IMR-90 (cell line): Measurements from ENCODE around the gene PTPRCAP. TPM values are rescaled to one million over a fixed set of nuclear protein-coding genes. Genes with fewer than 3 reads are reported as not detected.

Experiments
- ATAC-seq: fragments of 200-7000 bp; cut with Tn5 transposase; 2 replicates; pipeline ENCODE4 v1.9.1; 2020; ENCODE audit warnings: low read depth, mild to moderate bottlenecking, moderate library complexity
- BruUV-seq: library from RNA; stranded (reverse); fragments of 400-500 nt; replicated peaks from 2 replicates; lab custom pipeline; 2021; lab: Mats Ljungman, UMichigan
- CTCF ChIA-PET: fragments of 300-600 bp; formaldehyde crosslinking; extraction: SDS; loops from one replicate; lab custom pipeline; 2021; ENCODE audit warnings: antibody characterized with exemption; lab: Yijun Ruan, JAX
- POLR2A ChIA-PET: fragments of 300-600 bp; sonication (Branson Sonifier 250); formaldehyde crosslinking; loops from one replicate; lab custom pipeline; 2022; ENCODE audit warnings: antibody characterized with exemption; ENCODE audit not compliant: unreplicated experiment; lab: Charles Lee
- DNase-seq: peaks from one replicate; pipeline ENCODE4 v3.0.0; 2013
- H2AFZ ChIP-seq: replicated peaks from 2 replicates; pipeline ENCODE3; 2013; ENCODE audit warnings: low read length, mild to moderate bottlenecking; ENCODE audit not compliant: poor library complexity
- H2AK5ac ChIP-seq: 2 replicates; pipeline ENCODE4 v1.6.1; 2013; ENCODE audit warnings: low read depth, low read length, inconsistent platforms
- H2AK9ac ChIP-seq: replicated peaks from 2 replicates; pipeline ENCODE3; 2013; ENCODE audit warnings: mild to moderate bottlenecking, low read depth, low read length, moderate library complexity; ENCODE audit not compliant: poor library complexity
- H2BK120ac ChIP-seq: 2 replicates; pipeline ENCODE4 v1.6.1; 2013; ENCODE audit warnings: low read depth, low read length, inconsistent platforms
- H2BK15ac ChIP-seq: 3 replicates; pipeline ENCODE4 v1.6.1; 2013; ENCODE audit warnings: low read depth, low read length, inconsistent platforms
- H2BK20ac ChIP-seq: 2 replicates; pipeline ENCODE4 v1.6.1; 2013; ENCODE audit warnings: low read depth, mild to moderate bottlenecking, inconsistent platforms, low read length, moderate library complexity
- H2BK5ac ChIP-seq: 2 replicates; pipeline ENCODE4 v1.6.1; 2013; ENCODE audit warnings: mild to moderate bottlenecking, low read depth, low read length, inconsistent platforms; ENCODE audit not compliant: poor library complexity, severe bottlenecking
- H3K14ac ChIP-seq: replicated peaks from 2 replicates; pipeline ENCODE4 v1.6.1; 2013; ENCODE audit warnings: low read depth, low read length, inconsistent platforms
- H3K18ac ChIP-seq: 2 replicates; pipeline ENCODE4 v1.6.1; 2013; ENCODE audit warnings: low read depth, low read length, control low read depth
- H3K23ac ChIP-seq: 2 replicates; pipeline ENCODE4 v1.6.1; 2013; ENCODE audit warnings: low read depth, low read length, inconsistent platforms
- H3K27ac ChIP-seq: 2 replicates; pipeline ENCODE4 v1.5.1; 2013; ENCODE audit warnings: mild to moderate bottlenecking, control low read depth, low read length; ENCODE audit not compliant: insufficient read depth
- H3K27me3 ChIP-seq: 2 replicates; pipeline ENCODE4 v1.6.1; 2013; ENCODE audit warnings: low read length; ENCODE audit not compliant: control insufficient read depth, insufficient read depth
- H3K36me3 ChIP-seq: 2 replicates; pipeline ENCODE4 v1.6.1; 2013; ENCODE audit warnings: low read length, mixed read lengths; ENCODE audit not compliant: control insufficient read depth, insufficient read depth
- H3K4ac ChIP-seq: 2 replicates; pipeline ENCODE4 v1.6.1; 2013; ENCODE audit warnings: low read depth, low read length, inconsistent platforms
- H3K4me1 ChIP-seq: 2 replicates; pipeline ENCODE4 v1.6.1; 2013; ENCODE audit warnings: low read length, mixed read lengths; ENCODE audit not compliant: control insufficient read depth, insufficient read depth
- H3K4me2 ChIP-seq: 2 replicates; pipeline ENCODE4 v1.6.1; 2013; ENCODE audit warnings: low read depth, mild to moderate bottlenecking, control low read depth, low read length, moderate library complexity
- H3K4me3 ChIP-seq: 2 replicates; pipeline ENCODE4 v1.5.1; 2013; ENCODE audit warnings: low read depth, mild to moderate bottlenecking, control low read depth, low read length, moderate library complexity; ENCODE audit not compliant: insufficient read depth
- H3K56ac ChIP-seq: 2 replicates; pipeline ENCODE4 v1.6.1; 2013; ENCODE audit warnings: low read length, inconsistent platforms; ENCODE audit not compliant: insufficient read depth; ENCODE audit errors: extremely low read depth
- H3K79me1 ChIP-seq, 2 experiments: 2 replicates each; pipeline ENCODE4 v1.6.1; 2013; ENCODE audit warnings: low read length in 2 of 2, inconsistent platforms in 1 of 2, low read depth in 1 of 2
- H3K9ac ChIP-seq: 2 replicates; pipeline ENCODE4 v1.6.1; 2013; ENCODE audit warnings: low read depth, low read length, control low read depth
- H3K9me1 ChIP-seq: 2 replicates; pipeline ENCODE4 v1.6.1; 2013; ENCODE audit warnings: low read length, inconsistent platforms; ENCODE audit not compliant: insufficient read depth
- H3K9me3 ChIP-seq: 2 replicates; pipeline ENCODE4 v1.6.1; 2013; ENCODE audit warnings: low read length; ENCODE audit not compliant: control insufficient read depth, insufficient read depth
- H4K20me1 ChIP-seq: 2 replicates; pipeline ENCODE4 v1.6.1; 2013; ENCODE audit warnings: low read length, inconsistent platforms; ENCODE audit not compliant: insufficient read depth
- H4K5ac ChIP-seq: 2 replicates; pipeline ENCODE4 v1.6.1; 2013; ENCODE audit warnings: mild to moderate bottlenecking, low read depth, low read length, control low read depth
- H4K8ac ChIP-seq, 2 experiments: 2 replicates each; pipeline ENCODE4 v1.6.1; 2013; ENCODE audit warnings: low read depth in 2 of 2, low read length in 2 of 2, control low read depth in 1 of 2, inconsistent platforms in 1 of 2
- H4K91ac ChIP-seq: 2 replicates; pipeline ENCODE4 v1.6.1; 2013; ENCODE audit warnings: low read depth, low read length, inconsistent platforms; ENCODE audit not compliant: insufficient read depth
- CEBPB ChIP-seq: IDR thresholded peaks from 2 replicates; pipeline ENCODE4 v1.6.1; 2012; ENCODE audit warnings: low read depth, low read length, improper control_type of control experiment
- MAFK ChIP-seq: IDR thresholded peaks from 2 replicates; pipeline ENCODE4 v1.6.1; 2012; ENCODE audit warnings: low read depth, low read length, improper control_type of control experiment
- RAD21 ChIP-seq: IDR thresholded peaks from 2 replicates; pipeline ENCODE4 v1.6.1; 2012; ENCODE audit warnings: low read length, improper control_type of control experiment
- RFX5 ChIP-seq: IDR thresholded peaks from 2 replicates; pipeline ENCODE4 v1.8.0; 2012; ENCODE audit warnings: low read depth, mild to moderate bottlenecking, low read length, moderate library complexity
- WGBS, 2 experiments: methylation state at CpG; one replicate each; pipeline versions ENCODE4 v1.1.5 to v1.1.7; 2013; ENCODE audit warnings: missing lambda C conversion rate in 2 of 2; ENCODE audit not compliant: insufficient read length in 1 of 2; ENCODE audit errors: extremely low coverage in 2 of 2; 5-methylcytosine and 5-hydroxymethylcytosine counted together
- dilution Hi-C: fragments of 300-500 bp; cut with HindIII; formaldehyde crosslinking; loops from one replicate; pipeline ENCODE4 v1.14.3; 2018; ENCODE audit warnings: low sequenced_read_pairs; ENCODE audit not compliant: unreplicated experiment
- in situ Hi-C: fragments of 300-500 bp; cut with MboI; formaldehyde crosslinking; loops from 3 replicates; pipeline ENCODE4 v1.14.3; 2019; ENCODE audit warnings: low sequenced_read_pairs, inconsistent platforms, mixed read lengths
- intact Hi-C: fragments of 100-400 bp; cut with micrococcal nuclease; formaldehyde crosslinking; loops from 2 replicates; pipeline ENCODE4 v1.10.0; 2022
- polyA plus RNA-seq, 3 experiments: library from polyadenylated mRNA; depleted of rRNA; stranded (reverse); fragments of >200 nt; gene quantifications; 2 replicates each; pipeline ENCODE4 v1.2.3, GENCODE V29; 2012; ENCODE audit warnings: low replicate concordance in 1 of 3
- total RNA-seq: library from RNA; depleted of rRNA; stranded (reverse); fragments of >200 nt; gene quantifications from 2 replicates; pipeline ENCODE4 v1.2.3, GENCODE V29; 2012
- TF ChIP-seq, protein P1 (sequence below): fragments of 150-350 bp; IDR thresholded peaks from 2 replicates; pipeline ENCODE4 v1.6.1; 2017; ENCODE audit warnings: mild to moderate bottlenecking, antibody characterized with exemption, low read length, low read depth

The PTPRCAP gene
- total and polyA plus RNA-seq, 2 of the 4 experiments (the other 2 are of a cell fraction), result 0.24 TPM; not detected in 1

DNA sequence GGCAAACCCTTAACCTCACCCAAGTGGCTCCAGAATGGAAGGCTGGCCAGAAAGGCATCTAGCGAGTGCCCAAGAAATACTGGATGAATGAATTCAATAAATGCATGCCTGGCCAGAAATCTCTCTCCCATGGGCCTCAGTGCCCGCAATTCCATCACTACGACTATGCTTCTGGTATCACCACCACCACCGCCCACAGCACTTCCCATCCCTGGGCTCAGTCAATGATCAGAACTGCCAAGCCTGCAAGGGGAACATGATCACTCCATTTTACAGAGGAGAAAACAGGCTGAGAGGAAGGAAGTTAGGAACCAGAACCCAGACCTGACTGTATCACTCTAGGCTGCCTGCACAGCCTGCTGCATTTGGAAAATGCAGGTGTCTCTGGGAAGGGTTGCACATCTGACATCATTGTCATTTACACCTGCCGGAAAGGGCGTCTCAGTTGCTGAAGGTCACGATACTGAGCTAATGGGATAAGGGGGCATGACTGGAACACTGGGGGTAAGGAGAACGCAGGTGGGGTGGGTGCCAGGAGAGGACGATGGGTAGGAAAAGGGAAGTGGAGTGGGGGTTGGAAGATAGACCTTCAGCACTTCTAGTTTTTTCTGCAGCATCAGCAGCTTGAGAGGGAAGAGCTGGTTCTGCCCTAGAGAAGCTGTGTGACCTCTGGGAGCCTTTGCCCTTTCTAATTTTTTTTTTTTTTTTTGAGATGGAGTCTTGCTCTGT, 11.8 kb upstream of the PTPRCAP start:
- no peak overlapping the region for H4K91ac ChIP-seq
- dilution Hi-C loops, result no loop called here
- peaks cover 4% of the 10 kb centered on the region; the same call in 1 of the 2 replicates for H3K27me3 ChIP-seq
- no peak overlapping the region for H2BK120ac ChIP-seq
- intact Hi-C loops, result no loop called here
- ChIA-PET CTCF (no interaction called here), POLR2A (interaction anchor here (0.6 kb wide), 1 partner anchor 20 kb away, joined by 3 read pairs; no protein-coding TSS in a partner anchor)
- no peak overlapping the region for H4K8ac ChIP-seq
- no peaks in the 10 kb centered on the region for H3K79me1 ChIP-seq
- H3K9me1 ChIP-seq, result no peaks in the 10 kb centered on the region
- H3K4me1 ChIP-seq, result peaks cover under 1% of the 10 kb centered on the region; the same call in 1 of the 2 replicates
- no peak overlapping the region for H3K56ac ChIP-seq
- no peak overlapping the region for H3K4me2 ChIP-seq
- H3K14ac ChIP-seq, result no peak overlapping the region
- H3K23ac ChIP-seq, result no peak overlapping the region
- H3K9ac ChIP-seq, result no peak overlapping the region
- H2BK15ac ChIP-seq, result no peak overlapping the region
- no peak overlapping the region for H2BK5ac ChIP-seq
- TF ChIP-seq CEBPB (no peak), MAFK (0 out of 2 replicates have a peak, but pooled peaks have one; percentile 25), RAD21 (no peak), RFX5 (no peak)
- TF ChIP-seq, protein P1, sequence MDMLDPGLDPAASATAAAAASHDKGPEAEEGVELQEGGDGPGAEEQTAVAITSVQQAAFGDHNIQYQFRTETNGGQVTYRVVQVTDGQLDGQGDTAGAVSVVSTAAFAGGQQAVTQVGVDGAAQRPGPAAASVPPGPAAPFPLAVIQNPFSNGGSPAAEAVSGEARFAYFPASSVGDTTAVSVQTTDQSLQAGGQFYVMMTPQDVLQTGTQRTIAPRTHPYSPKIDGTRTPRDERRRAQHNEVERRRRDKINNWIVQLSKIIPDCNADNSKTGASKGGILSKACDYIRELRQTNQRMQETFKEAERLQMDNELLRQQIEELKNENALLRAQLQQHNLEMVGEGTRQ, result no peak
- in situ Hi-C loops, result no loop called here
- no peak overlapping the region for H3K27ac ChIP-seq
- BruUV-seq, result no TSS peak
- no peak overlapping the region for H2AFZ ChIP-seq
- H4K20me1 ChIP-seq, result no peaks in the 10 kb centered on the region
- no peak overlapping the region for H2AK5ac ChIP-seq
- no peaks in the 10 kb centered on the region for H3K9me3 ChIP-seq
- H2AK9ac ChIP-seq, result peak overlapping the region; percentile 50
- H3K4ac ChIP-seq, result no peak overlapping the region
- WGBS, 2 experiments, result 50% methylated on average over 1 of the region's 9 CpGs; no CpG with 5 or more reads in 1 of the 2 experiments
- no peak overlapping the region for H2BK20ac ChIP-seq
- DNase-seq (no peak), ATAC-seq (no peak)
- H3K4me3 ChIP-seq, result no peak overlapping the region
- no peaks in the 10 kb centered on the region for H3K36me3 ChIP-seq
- H4K5ac ChIP-seq, result no peak overlapping the region
- H3K18ac ChIP-seq, result no peak overlapping the region
